NCI-H2107 (cell line): ENCODE results near the gene MSRB1.
"Not testable (repeated sequence)": the region's sequence is repeated elsewhere in the genome, so short reads cannot be mapped to it uniquely, and the experiment has no call there.

Source experiments
- DNase-seq: peaks from one replicate; lab custom pipeline; 2025; lab: John Stamatoyannopoulos, UW

Gene MSRB1

DNA sequence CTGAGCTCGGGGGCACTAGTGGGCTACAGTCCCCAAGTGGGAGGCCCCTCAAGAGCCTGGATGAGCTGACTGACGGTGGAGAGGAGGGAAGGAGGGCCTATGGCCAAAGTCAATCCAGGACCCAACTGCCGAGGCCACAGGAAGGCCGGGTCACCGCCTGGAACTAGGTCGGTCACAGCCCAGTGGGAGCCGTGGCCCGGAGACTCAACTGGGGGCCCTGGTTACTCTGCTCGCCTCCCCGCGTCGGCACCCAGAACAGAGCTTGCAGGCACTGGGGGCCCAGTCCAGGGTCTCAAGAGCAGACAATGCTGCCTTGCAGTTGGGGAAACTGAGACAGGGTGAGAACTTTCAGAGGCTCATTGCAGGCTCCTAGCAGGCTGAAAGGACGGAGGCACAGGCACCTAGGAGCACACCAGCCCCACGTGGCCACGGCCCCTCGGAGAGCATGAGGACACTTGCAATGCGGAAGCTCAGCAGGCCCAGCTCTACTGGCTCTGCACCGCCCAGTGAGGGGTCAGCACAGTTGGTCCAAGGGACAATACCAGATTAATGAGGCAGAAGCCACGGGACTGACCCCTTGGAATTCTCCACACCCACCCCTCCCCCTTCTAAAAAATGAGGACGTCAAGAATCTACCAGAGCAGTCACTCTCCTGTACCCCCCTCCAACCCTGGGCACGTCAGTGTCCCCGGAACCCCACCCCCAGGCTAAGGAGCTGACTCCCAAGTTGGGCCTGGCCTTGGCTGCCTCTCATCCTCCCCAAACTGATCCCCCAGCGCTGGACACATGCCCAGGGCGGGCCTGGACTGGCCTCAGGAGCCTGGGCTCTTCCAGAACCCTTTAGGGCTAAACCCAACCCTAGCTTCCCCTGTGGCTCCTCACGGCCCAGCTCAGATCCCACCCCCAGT lies 27.0 kb downstream of the MSRB1 start:
- DNase-seq, result no peak

DNA sequence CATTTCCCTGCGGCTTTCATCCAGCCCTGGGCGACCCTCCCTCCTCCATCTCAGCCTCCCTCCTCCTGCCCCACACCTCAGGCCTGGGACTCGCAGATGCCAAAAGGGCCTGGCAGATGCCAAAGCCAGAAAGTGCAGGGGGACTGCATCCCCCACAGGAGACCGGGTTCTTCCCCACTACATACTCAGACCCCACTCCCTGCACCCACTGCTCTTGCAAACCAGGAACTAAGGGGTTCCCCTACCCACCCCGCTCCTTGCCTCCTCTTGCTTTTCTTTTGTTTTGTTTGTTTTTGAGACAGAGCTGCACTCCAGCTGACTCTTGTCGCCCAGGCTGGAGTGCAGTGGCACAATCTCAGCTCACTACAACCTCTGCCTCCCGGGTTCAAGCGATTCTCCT lies 28.0 kb downstream of the MSRB1 start:
- DNase-seq, result no peak

DNA sequence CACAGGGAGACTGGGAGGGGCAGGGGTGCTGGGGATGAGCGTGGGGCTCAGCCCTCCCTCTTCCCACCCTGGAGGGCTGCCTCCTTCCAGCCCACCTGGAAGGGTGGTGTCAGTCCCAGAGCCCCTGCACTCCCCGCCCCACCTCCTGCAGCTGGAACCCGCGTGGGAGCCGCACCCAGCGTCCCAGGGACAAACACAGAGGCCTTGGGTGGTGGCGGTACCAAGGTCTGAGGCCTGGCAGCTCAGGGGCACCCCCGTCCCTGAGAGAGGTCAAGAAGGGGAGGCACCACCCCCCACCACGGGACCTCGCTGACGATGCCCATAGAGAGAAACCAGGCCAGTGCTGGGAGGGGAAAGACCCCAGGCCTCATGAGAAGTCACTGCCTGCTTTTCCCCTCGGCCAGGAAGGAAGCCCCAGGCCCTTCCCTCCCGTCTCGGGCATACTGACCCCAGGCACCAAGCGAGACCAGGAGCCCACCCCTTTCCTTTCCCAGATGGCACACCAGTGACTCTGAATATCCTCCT lies 28.9 kb downstream of the MSRB1 start:
- no peak for DNase-seq

DNA sequence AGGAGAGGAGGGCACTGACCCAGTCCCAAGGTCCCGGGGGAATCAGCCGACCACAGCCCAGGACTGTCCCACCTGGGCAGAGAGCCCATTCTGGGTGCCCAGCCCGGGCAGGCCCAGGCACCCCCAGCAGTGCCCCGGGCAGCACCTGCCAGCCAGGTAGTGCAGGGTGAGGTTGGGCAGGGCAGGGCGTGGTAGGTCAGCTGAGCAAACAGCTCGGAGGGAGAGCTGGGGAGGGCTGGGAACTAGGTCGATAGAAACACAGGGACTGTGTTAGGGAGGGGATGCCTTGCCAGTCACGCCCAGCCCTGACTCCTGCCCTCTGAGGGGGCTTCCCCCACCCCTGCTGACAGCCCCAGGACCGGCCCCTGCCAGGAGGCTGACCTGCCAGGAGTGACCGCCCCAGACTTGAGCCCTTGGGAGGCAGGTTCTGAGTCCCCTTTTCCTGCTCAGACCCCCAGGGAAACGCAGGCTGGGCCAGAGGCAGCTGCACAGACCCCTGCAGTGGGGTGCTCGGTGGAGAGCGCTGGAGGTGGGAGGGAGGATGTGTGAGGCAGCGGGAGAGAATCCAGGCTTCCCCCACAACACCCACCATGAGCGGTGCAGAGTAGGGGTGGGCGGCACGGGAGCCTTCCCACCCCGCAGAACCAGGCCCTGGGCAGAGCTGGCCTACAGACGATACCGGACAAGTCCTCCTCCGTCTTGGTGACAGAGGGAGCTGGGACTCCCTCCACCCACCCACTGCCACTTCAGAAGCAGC lies 29.5 kb downstream of the MSRB1 start:
- DNase-seq, result no peak

DNA sequence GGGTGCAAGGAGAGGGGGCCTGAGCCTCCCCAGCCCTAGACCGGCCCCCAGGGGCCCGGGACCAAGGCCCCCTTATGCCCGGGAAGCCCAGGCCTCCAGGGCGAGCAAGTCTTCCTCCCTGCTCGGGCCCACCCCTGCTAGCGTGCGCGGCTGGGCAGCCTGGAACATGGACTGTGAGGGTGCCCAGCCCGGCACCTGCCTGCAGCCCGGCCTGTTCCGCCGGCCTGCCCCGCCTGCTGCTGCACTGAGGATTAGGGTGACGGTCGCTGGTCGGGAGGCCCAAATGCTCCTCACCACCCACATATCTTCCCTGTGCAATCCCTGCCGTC lies 30.8 kb downstream of the MSRB1 start:
- DNase-seq, result no peak

DNA sequence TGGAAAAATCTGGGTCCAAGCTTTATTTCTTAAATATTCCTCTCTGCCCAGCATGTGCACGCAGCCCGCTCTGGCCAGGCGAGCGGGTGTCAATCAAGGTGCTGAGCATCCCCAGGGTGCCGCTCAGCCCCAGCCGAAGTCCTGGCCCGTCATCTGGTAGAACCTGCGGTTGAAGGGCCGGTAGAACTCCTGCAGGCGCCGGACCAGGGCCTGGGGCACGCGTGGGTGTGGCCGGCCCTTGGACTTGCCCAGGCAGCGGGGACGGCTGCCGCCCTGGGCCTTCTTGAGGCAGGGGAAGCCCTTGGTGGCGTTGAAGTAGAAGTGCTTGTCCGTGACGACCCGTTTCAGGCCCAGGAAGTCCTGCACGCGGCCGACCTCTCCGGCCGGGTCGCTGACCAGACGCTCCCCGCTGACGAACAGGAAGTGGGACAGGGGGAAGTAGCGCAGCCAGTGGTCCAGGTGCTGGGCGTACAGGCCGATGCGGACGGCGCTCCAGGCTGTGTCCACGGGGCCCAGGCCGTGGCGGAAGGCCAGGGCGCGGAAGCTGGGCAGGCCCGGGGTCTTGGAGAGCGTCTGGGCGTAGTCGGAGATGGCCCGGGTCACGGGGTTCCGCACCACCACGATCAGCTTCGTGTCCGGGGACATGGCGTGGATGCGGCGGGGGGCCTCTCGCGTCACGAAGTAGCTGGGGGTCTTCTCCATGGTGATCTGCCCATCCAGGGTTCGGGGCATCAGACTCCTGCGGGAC lies 31.4 kb downstream of the MSRB1 start:
- DNase-seq, result no peak

DNA sequence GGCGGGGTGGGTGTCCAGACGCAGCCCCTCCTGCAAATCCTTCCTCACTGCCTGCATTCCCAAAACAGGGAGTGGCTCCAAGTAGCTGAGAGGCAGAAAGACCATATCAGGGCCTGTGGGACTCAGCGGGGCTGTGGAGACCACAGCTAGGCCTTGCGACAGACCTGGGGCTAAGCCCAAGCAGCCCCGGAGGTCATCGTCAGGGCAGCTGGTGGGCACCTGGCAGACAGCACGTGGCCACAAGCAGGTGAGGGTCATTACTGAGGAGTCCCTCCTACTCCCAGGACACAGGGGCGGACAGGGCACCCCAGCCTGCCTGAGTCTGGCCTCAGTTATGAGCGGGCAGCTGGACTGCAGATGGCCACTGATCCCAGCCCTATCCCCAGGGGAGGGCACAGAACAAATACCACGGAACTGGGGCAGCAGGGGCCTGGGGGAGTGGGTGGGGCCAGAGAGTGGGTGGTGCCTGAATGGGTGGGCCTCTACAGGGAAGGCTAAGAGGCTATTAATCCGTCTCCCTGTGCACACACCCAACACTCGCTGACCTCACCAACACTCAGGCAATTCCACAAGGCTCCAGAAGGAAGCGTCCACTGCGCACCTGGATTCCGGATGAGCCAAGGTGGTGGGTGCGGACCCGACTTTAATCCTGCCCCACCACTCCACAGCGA lies 33.3 kb downstream of the MSRB1 start:
- no peak for DNase-seq

DNA sequence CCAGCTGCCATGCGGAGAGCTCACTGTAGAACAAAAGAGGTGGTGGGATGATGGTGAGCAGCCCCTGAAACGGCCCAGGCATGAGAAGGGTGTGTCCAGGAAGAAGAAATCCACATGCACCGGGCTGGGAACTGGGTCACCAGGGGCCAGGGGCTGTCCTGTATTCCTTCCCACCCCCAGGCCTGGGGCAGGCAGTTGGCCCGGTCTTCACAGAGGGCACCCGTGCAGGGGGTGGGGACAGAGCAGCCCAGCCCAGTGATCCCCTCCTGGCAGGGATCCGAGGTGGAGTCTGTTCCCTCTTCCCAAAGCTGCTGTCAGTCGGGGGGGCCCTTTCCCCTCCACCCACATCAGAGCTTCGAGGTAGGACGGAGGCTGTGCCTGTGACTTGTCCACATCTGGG lies 34.0 kb downstream of the MSRB1 start:
- no peak for DNase-seq

DNA sequence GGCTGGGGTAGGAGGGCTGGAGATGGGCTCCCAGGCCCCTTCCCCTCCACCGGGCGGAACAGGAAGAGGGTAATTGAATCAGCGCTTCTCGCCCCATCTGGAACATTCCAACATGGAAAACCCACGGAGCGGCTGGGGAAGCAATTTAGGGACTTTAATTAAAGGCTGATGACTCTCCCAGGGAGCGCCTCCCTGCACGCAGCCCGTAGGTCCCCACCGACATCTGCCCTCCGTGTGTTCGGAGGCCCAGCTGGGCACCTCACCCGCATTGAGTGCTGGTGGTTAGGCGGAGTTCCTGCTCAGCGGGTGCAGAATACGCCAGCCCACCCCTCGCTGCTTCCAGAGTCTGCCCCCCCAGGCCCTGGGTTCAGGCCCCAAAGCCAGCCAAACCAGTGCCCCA lies 34.8 kb downstream of the MSRB1 start:
- no peak for DNase-seq

DNA sequence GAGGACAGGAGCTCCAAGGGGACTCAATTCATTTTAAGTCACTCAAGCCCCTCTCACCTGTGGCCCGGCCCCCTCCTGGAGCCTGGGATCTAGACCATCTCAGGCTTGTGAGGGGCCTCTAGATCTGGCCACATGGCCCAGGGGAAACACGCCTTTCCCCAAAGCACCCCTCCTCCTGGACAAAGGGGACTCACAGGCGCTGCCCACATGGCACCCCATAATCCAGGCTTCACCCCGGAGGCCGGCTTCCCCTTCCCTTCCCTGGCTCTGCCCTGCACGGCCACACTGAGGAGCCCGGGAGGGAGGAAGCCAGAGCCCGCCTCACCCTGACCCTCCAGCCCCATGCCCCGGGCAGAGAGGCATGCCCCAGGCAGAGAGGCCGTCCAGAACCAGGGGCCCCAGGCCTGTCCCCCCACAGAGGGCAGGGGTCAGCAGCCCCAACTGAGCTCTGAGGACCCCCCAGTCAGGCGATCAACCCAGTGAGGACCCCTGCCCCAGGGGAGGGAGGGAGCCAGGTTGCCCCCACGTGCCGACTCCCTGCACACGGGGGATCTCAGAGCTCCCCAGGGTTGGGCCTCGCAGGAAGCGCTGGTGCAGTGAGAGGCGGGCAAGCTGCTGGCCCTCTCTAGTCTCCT lies 35.7 kb downstream of the MSRB1 start:
- DNase-seq, result no peak

DNA sequence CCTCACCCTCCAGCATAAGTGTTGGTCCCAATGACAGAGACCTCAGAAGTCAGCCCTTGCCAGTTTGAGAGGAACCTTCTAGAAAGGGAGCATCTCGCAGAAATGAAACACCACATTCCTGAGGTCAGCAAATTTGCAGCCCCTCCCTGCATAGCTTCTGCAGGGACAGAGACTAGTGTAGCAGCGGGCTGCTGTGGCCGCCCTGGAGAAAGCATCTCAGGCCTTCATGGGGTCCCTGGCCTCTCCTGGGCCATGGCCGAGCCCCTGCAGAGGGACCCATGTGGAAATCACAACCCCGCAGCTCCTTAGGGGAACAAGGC lies 36.2 kb downstream of the MSRB1 start:
- no peak for DNase-seq

DNA sequence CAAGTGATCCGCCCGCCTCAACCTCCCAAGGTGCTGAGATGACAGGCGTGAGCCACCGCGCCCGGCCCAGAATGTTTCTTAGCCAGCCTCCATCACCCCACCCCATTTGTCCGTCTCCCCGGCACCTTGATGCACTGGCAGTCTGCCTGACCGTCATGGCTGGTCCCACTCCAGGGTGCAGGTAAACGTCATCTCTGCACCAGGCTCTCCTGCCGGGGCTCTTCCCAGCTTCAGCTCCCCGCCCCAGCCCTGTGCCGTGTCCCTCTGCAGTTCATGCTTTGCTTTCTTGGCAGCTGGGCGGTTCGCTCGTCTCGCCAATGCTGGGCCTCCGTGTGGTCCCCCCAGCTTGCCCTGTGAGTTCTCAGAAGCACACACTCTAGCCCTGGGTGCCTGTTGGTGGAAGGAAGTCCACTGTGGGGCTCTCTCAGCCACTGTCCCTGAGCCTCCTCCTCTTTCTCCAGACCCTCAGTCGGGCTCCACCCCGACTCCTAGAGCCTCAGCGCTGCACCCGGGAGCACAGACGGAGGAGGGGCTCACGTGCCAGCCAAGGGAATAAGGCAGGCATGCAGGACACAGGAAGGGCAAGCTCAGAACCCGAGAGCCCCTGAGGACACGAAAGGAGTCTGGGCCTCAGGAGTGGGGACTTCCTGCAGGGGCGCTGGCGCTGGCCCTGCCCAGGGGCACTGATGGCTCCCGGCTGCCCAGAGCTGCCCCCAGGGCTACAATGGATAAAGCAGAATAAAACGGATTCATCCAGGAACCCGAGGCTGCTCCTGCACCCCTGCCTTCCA lies 36.7 kb downstream of the MSRB1 start:
- no peak for DNase-seq

DNA sequence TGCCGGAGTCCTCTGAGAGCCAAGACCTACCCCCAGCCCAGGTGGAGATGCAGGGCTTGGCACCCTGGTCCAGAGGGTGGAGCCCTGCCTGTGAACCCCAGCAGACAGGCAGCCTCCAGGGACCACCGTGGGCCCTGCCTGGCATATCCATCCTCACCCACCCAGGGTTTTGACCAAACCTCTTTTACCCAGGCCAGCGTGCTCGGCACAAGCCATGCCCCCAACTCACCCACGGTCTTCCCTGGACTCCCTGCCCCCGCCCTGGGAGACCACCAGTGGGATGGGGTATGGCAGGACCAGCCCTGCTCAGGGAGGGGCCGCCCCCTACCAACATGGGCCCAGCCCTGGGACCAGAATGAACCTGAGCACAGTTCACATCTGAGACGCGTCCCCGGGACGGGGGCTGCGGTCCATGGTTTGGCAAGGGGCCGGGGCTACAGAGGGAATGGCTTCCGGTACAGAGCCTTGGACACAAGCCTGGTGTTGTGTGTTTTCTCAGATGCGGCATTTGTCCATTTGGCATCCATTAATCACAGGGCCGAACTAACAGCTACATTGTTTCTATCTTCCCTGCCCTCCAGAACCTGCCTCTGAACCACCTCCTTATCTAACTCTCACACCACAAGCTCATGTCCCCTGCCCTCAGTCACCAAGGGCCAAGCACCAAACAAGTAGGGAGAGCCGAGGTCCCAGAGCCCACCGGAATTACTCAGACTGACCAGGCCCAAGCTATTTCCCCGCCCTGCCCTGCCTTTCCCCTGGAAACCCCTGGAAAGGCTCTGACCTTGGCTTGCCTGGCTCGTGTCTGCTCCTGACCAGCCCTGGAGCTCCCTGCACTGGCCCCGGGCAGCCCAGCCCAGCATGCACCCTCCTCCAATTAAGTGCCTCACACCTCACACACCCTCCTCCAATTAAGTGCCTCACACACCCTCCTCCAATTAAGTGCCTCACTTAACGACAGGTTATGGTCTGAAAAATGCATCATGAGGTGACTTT lies 38.9 kb downstream of the MSRB1 start:
- DNase-seq, result no peak

DNA sequence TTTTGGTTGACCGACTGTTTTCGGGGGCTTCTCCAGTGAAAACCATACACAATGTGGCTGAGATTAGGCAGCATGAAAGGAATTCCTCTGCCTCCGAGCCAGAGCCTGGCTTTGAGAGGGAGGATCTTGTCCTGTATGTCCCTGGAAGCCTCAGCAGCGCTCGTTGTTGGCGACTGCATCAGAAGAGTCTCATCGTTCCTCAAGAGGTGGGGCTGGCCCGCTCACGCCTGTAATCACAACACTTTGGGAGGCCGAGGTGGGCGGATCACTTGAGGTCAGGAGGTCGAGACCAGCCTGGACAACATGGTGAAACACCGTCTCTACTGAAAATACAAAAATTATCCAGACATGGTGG lies 39.8 kb downstream of the MSRB1 start:
- no peak for DNase-seq

DNA sequence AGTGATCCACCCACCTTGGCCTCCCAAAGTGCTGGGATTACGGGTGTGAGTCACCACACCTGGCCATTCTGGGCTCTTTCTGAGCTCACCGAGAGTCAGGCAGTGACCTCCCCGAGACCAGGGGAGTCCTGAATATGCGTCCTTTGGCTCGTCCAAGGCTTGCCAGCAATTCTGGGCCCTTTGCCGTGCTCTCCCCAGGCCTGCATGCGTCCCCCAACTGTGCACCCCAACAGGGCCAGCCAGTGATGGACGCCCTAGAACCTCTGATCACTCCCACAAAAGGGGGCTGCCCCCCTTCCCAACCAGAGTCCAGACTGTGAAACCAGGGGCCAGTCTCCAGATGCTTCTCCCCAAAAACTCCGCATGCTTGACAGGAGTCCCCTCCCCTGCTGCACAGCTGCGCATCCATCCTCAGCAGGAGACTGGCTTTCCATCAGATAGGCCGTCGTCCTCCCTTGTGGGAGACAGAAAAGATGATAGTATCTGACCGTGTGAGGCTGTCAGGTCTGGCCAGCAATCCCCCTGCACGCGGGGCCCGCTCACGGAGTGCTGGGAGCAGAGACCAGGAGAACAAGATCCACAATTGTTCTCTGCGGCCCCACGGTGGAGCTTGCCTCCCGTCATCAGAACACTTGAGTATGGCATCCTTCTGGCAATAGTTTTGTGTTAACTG lies 40.3 kb downstream of the MSRB1 start:
- no peak for DNase-seq

DNA sequence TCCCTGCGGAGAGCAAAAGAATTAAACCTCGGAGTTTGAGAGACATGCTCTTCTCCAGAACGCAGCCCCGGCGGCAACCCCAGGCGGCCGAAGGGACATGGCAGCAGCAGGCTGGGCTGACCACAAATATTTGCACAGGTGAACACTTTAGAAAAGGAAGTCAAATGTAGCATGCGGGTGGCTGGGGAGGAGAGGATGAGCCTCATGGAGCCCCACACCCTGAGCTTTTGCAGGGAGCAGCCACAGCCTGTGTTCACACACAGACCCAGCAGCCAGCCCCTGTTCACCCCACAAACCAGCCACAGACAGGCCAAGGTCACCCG lies 42.6 kb downstream of the MSRB1 start:
- DNase-seq, result no peak

DNA sequence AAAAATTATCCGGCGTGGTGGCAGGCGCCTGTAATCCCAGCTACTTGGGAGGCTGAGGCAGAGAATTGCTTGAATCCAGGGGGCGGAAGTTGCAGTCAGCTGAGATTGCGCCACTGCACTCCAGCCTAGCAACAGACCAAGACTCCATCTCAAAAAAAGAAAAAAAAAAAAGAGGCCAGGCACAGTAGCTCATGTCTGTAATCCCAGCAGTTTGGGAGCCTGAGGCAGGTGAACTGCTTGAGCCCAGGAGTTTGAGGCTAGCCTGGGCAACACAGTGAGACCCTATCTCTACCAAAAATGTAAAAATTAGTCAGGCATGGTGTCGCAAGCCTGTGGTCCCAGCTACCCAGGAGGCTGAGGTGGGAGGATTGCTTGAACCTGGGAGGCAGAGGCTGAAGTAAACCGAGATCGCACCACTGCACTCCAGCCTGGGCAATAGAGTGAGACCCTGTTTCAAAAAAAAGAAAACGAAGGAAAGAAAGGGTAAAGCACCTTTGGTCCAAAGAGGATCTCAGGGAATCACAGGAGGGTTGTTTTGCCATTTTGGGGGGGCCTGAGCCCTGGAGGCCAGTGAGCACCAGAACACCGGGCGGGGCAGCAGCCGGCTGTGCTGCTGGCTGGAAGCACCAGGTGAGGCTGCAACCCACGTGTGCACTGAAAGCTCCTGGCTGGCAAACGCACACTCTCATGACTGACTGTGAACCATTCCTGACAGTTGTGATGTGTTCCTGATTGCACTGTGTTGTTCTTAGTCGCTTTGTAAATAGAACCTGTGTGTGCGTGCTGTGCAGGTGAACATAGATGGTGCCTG lies 43.2 kb downstream of the MSRB1 start:
- DNase-seq, result no peak

DNA sequence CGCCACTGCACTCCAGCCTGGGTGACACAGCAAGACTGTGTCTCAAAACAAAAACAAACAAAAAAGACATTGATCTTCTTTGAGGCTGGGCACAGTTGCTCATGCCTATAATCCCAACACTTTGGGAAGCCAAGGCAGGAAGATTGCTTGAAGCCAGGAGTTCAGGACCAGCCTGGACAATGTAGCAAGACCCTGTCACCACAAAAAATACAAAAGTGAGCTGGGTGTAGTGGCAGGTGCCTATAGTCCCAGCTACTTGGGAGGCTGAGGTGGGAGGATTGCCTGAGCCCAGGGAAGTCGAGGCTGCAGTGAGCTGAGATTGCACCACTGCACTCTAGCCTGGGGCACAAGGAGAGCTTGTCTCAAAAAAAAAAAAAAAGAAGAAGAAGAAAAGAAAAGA lies 45.3 kb downstream of the MSRB1 start:
- not testable (repeated sequence) for DNase-seq
